H1 (cell line): ENCODE measurements around the gene ACAP2. TPM values are rescaled to one million over a fixed set of nuclear protein-coding genes. Genes with fewer than 3 reads are reported as not detected.

ENCODE experiments used
- ATF3 ChIP-seq: IDR thresholded peaks from 2 replicates; pipeline ENCODE4 v1.6.1; 2011; ENCODE audit warnings: low read depth, mild to moderate bottlenecking, low read length; ENCODE audit not compliant: insufficient read depth
- BCL11A ChIP-seq, 2 experiments: IDR thresholded peaks; one replicate each; pipeline ENCODE4 v1.6.1; 2011; ENCODE audit warnings: low read depth in 2 of 2, low read length in 2 of 2, mild to moderate bottlenecking in 2 of 2
- KDM1A ChIP-seq: fragments of 200-600, 300-600 bp; sonication (generic); IDR thresholded peaks from 2 replicates; pipeline ENCODE4 v1.7.1; 2016; ENCODE audit warnings: mild to moderate bottlenecking, low read length, borderline replicate concordance
- KDM5A ChIP-seq: fragments of 200-600 bp; IDR thresholded peaks from 2 replicates; pipeline ENCODE4 v1.7.1; 2012; ENCODE audit warnings: mild to moderate bottlenecking, low read length, inconsistent platforms, mixed read lengths
- RNF2 ChIP-seq: fragments of 200-900, 300-1000 bp; sonication (generic); IDR thresholded peaks from 2 replicates; pipeline ENCODE4 v1.7.1; 2016; ENCODE audit warnings: borderline replicate concordance, low read depth, mild to moderate bottlenecking, antibody characterized with exemption, low read length; ENCODE audit not compliant: poor library complexity, severe bottlenecking; ENCODE audit errors: missing control alignments
- SP1 ChIP-seq: IDR thresholded peaks from 2 replicates; pipeline ENCODE4 v1.6.1; 2011; ENCODE audit warnings: low read depth, low read length
- SRF ChIP-seq: IDR thresholded peaks from 2 replicates; pipeline ENCODE4 v1.6.1; 2011; ENCODE audit warnings: mild to moderate bottlenecking, low read depth, low read length, moderate library complexity
- polyA plus RNA-seq, 7 experiments: library from polyadenylated mRNA; depleted of rRNA in 3 of 7; stranded (reverse) in 5 of 7; unstranded in 2 of 7; fragments of >200 nt in 5 of 7; fragments of 200-250 nt in 2 of 7; gene quantifications; 1 replicate in 5 of 7; 2 replicates in 1 of 7; 4 replicates in 1 of 7; pipeline versions ENCODE4 v1.2.1 to v1.2.3, GENCODE V29; 2011 to 2013; ENCODE audit warnings: missing spikeins in 2 of 7, mixed read lengths in 2 of 7
- total RNA-seq: library from RNA; stranded (reverse); fragmentation: NEBNext Ultra II Directional; extraction: Animal tissue kit (Norgen Biotek cat#: 25700); gene quantifications from 2 replicates; pipeline ENCODE4 v1.2.1, GENCODE V29; 2021

Gene ACAP2
- total and polyA plus RNA-seq, 2 of the 8 experiments (the other 6 are each of a cell fraction or from before 2014, with no cell fraction given): 7.7 to 37.3 TPM

- TF ChIP-seq KDM1A (no peak), KDM5A (no peak), BCL11A (IDR thresholded peaks at IDR 0.05; ENCODE audit: low read depth in 2 of 2, low read length in 2 of 2) (no peak), SRF (no peak), RNF2 (no peak), ATF3 (no peak), SP1 (no peak)
These were observed 157.4 kb downstream of the ACAP2 start (continued) for GRCh38 chr3:195285372-195285771.
